GM12878 (cell line): Measurements from ENCODE around the gene MDFI. TPM values are rescaled to one million over a fixed set of nuclear protein-coding genes. Genes with fewer than 3 reads are reported as not detected.

Source experiments
- ATAC-seq: fragments of 200-7000 bp; cut with Tn5 transposase; 3 replicates; pipeline ENCODE4 v1.9.1; 2020; ENCODE audit warnings: mild to moderate bottlenecking, moderate library complexity
- BruUV-seq: library from RNA; stranded (reverse); fragments of 400-500 nt; replicated peaks from 2 replicates; lab custom pipeline; 2021; lab: Mats Ljungman, UMichigan
- CTCF ChIA-PET: fragments of 300-600 bp; sonication (Branson Sonifier 250); formaldehyde crosslinking; extraction: SDS; loops from one replicate; lab custom pipeline; 2021; ENCODE audit warnings: inconsistent platforms; lab: Yijun Ruan, JAX
- POLR2A ChIA-PET: fragments of 350-600 bp; formaldehyde crosslinking; extraction: SDS; loops from one replicate; lab custom pipeline; 2021; ENCODE audit warnings: inconsistent platforms; lab: Charles Lee
- RAD21 ChIA-PET: fragments of 300-600 bp; sonication (Branson Sonifier 250); formaldehyde crosslinking; loops from one replicate; lab custom pipeline; 2023; ENCODE audit warnings: antibody characterized with exemption; ENCODE audit not compliant: unreplicated experiment; lab: Charles Lee
- SMC1A ChIA-PET: fragments of 300-600 bp; sonication (Branson Sonifier 250); formaldehyde crosslinking; loops from one replicate; lab custom pipeline; 2023; ENCODE audit not compliant: unreplicated experiment, uncharacterized antibody; lab: Charles Lee
- DNase-seq: peaks from one replicate; pipeline ENCODE4 v3.0.0-alpha.2; 2011; ENCODE audit warnings: low read depth, low spot score
- FAIRE-seq: peaks from 3 replicates; lab custom pipeline; 2011; peaks lifted over from hg19 to GRCh38; lab: Jason Lieb, UNC
- H2AFZ ChIP-seq: 2 replicates; pipeline ENCODE4 v1.6.0; 2011; ENCODE audit warnings: low read depth, low read length, control low read depth; ENCODE audit not compliant: control insufficient read depth
- H3K27ac ChIP-seq: 2 replicates; pipeline ENCODE4 v1.5.1; 2011; ENCODE audit warnings: control low read depth; ENCODE audit not compliant: control insufficient read depth, insufficient read depth
- H3K27me3 ChIP-seq, 2 experiments: replicated peaks in 1 of 2; 2 replicates each; pipeline versions ENCODE4 v1.6.0 to v1.6.1; 2011; ENCODE audit warnings: low read length in 1 of 2; ENCODE audit not compliant: control insufficient read depth in 2 of 2, insufficient read depth in 2 of 2
- H3K36me3 ChIP-seq, 2 experiments: 2 replicates each; pipeline ENCODE4 v1.5.1; 2011; ENCODE audit warnings: low read length in 1 of 2; ENCODE audit not compliant: control insufficient read depth in 2 of 2, insufficient read depth in 2 of 2
- H3K4me1 ChIP-seq: 2 replicates; pipeline ENCODE4 v1.6.1; 2011; ENCODE audit warnings: mild to moderate bottlenecking, low read length, moderate library complexity, mixed read lengths; ENCODE audit not compliant: control insufficient read depth, insufficient read depth
- H3K4me2 ChIP-seq: 2 replicates; pipeline ENCODE4 v1.6.0; 2011; ENCODE audit warnings: control low read depth; ENCODE audit not compliant: control insufficient read depth, insufficient read depth
- H3K4me3 ChIP-seq: fragments of 200-600 bp; sonication (generic); 2 replicates; pipeline ENCODE4 v1.5.1; 2016
- H3K79me2 ChIP-seq: 2 replicates; pipeline ENCODE4 v1.6.0; 2011; ENCODE audit warnings: low read length; ENCODE audit not compliant: control insufficient read depth, insufficient read depth
- H3K9ac ChIP-seq: 2 replicates; pipeline ENCODE4 v1.8.0; 2011; ENCODE audit warnings: low read length, control low read depth, mixed read lengths; ENCODE audit not compliant: control insufficient read depth, insufficient read depth
- H3K9me3 ChIP-seq: replicated peaks from 3 replicates; pipeline ENCODE4 v1.5.1; 2011; ENCODE audit warnings: mild to moderate bottlenecking, low read length; ENCODE audit not compliant: control insufficient read depth, insufficient read depth
- H4K20me1 ChIP-seq: 2 replicates; pipeline ENCODE4 v1.6.0; 2011; ENCODE audit not compliant: control insufficient read depth, insufficient read depth
- BMI1 ChIP-seq: fragments of 450-650 bp; IDR thresholded peaks from 2 replicates; pipeline ENCODE4 v1.6.1; 2016; ENCODE audit warnings: mild to moderate bottlenecking, moderate library complexity, borderline replicate concordance
- E2F8 ChIP-seq: fragments of 450-650 bp; IDR thresholded peaks from 2 replicates; pipeline ENCODE4 v1.6.1; 2018; ENCODE audit warnings: mild to moderate bottlenecking, low read depth, moderate library complexity; ENCODE audit not compliant: partially characterized antibody
- ESRRA ChIP-seq: IDR thresholded peaks from 2 replicates; pipeline ENCODE4 v1.6.1; 2012; ENCODE audit warnings: mild to moderate bottlenecking, low read length, improper control_type of control experiment
- NKRF ChIP-seq: fragments of 450-650 bp; conservative IDR thresholded peaks from 2 replicates; pipeline ENCODE4 v1.6.1; 2017; ENCODE audit warnings: mild to moderate bottlenecking, moderate library complexity
- PAX5 ChIP-seq: IDR thresholded peaks from 2 replicates; pipeline ENCODE4 v1.6.1; 2011; ENCODE audit warnings: low read depth, low read length, borderline replicate concordance
- POLR2A ChIP-seq: IDR thresholded peaks from 2 replicates; pipeline ENCODE4 v1.6.1; 2011; ENCODE audit warnings: low read depth, mild to moderate bottlenecking, low read length
- POLR2AphosphoS2 ChIP-seq: IDR thresholded peaks from 2 replicates; pipeline ENCODE4 v1.6.1; 2011; ENCODE audit warnings: low read depth, mild to moderate bottlenecking, low read length, improper control_type of control experiment, moderate library complexity
- SMC3 ChIP-seq: IDR thresholded peaks from 2 replicates; pipeline ENCODE4 v1.6.1; 2011; ENCODE audit warnings: low read length, improper control_type of control experiment, borderline replicate concordance
- SP1 ChIP-seq: IDR thresholded peaks from one replicate; pipeline ENCODE4 v1.6.1; 2011; ENCODE audit warnings: low read depth, low read length
- STAT1 ChIP-seq: fragments of 450-650 bp; conservative IDR thresholded peaks from 2 replicates; pipeline ENCODE4 v1.6.1; 2014; ENCODE audit warnings: antibody characterized with exemption, mild to moderate bottlenecking
- TAF1 ChIP-seq: IDR thresholded peaks from 2 replicates; pipeline ENCODE4 v1.6.1; 2011; ENCODE audit warnings: mild to moderate bottlenecking, low read depth, low read length, borderline replicate concordance
- TARDBP ChIP-seq: IDR thresholded peaks from 2 replicates; pipeline ENCODE4 v1.6.1; 2016; ENCODE audit warnings: borderline replicate concordance
- WRNIP1 ChIP-seq: IDR thresholded peaks from 2 replicates; pipeline ENCODE4 v1.6.1; 2011; ENCODE audit warnings: low read depth, low read length, improper control_type of control experiment, borderline replicate concordance
- ZNF687 ChIP-seq: fragments of 450-650 bp; IDR thresholded peaks from 2 replicates; pipeline ENCODE4 v1.6.1; 2017; ENCODE audit warnings: mild to moderate bottlenecking, moderate library complexity
- WGBS: methylation state at CpG from one replicate; pipeline ENCODE4 v1.1.6; 2016; ENCODE audit warnings: low lambda C conversion rate; ENCODE audit not compliant: insufficient replicate concordance, insufficient coverage; ENCODE audit errors: missing lambda C conversion rate; 5-methylcytosine and 5-hydroxymethylcytosine counted together
- in situ Hi-C: fragments of 300-500 bp; cut with MboI; formaldehyde crosslinking; loops from 9 replicates; pipeline ENCODE4 v1.14.3; 2018; ENCODE audit warnings: mixed read lengths
- intact Hi-C: fragments of 100-400 bp; cut with micrococcal nuclease; formaldehyde crosslinking; loops from one replicate; pipeline ENCODE4 v1.14.2; 2022; ENCODE audit not compliant: unreplicated experiment
- polyA plus RNA-seq, 11 experiments: library from polyadenylated mRNA; depleted of rRNA in 4 of 11; unstranded in 6 of 11; stranded (reverse) in 5 of 11; fragments of >200 nt; fragmentation: Nextera tagmentation in 4 of 11; fragmentation: Illumina TruSeq in 1 of 11; extraction: Ambion mirVana in 4 of 11; extraction: Trizol in 1 of 11; gene quantifications; 1 replicate in 1 of 11; 2 replicates in 10 of 11; pipeline versions ENCODE4 v1.2.1 to v1.2.3, GENCODE V29; 2011 to 2016; ENCODE audit warnings: inconsistent platforms in 2 of 11, missing spikeins in 2 of 11, low read depth in 1 of 11
- total RNA-seq, 4 experiments: library from RNA; depleted of rRNA in 3 of 4; stranded (reverse); fragments of >200 nt in 3 of 4; fragmentation: Illumina TruSeq in 1 of 4; extraction: Trizol in 1 of 4; gene quantifications; 2 replicates each; pipeline versions ENCODE4 v1.2.1 to v1.2.3, GENCODE V29; 2013 to 2021

Gene MDFI
- total and polyA plus RNA-seq, 10 of the 15 experiments (the other 5 are each of a cell fraction or from before 2014, with no cell fraction given): not detected

GRCh38 chr6:41597246-41598000, 40.8 kb upstream of the MDFI start:
- Histone ChIP-seq H3K79me2 (no peaks in the 10 kb centered on the region), H4K20me1 (no peaks in the 10 kb centered on the region), H3K27ac (no peak overlapping the region), H2AFZ (no peak overlapping the region), H3K4me3 (no peak overlapping the region), H3K36me3 (peaks cover 2% of the 10 kb centered on the region in 2 experiments; a peak in 3 of 4 replicates), H3K9ac (no peak overlapping the region), H3K9me3 (no peaks in the 10 kb centered on the region), H3K4me1 (no peaks in the 10 kb centered on the region), H3K27me3 (no peaks in the 10 kb centered on the region), H3K4me2 (no peak overlapping the region)
- ChIA-PET SMC1A (interaction anchor here (2.0 kb wide), 1 partner anchor 172 kb away, joined by 7 read pairs; no protein-coding TSS in a partner anchor), POLR2A (no interaction called here), RAD21 (interaction anchor here (7.8 kb wide), 1 partner anchor 135 kb away, joined by 57 read pairs; no protein-coding TSS in a partner anchor), CTCF (interaction anchor here (0.7 to 1.5 kb wide), 4 partner anchors 84 to 177 kb away, joined by 3 to 5 read pairs (median 4); no protein-coding TSS in a partner anchor)
- in situ Hi-C loops: no loop called here
- ATAC-seq (no peak), DNase-seq (no peak), FAIRE-seq (no peak)
- BruUV-seq: no TSS peak
- 82% methylated on average over 11 of the region's 19 CpGs for whole genome bisulfite sequencing
- intact Hi-C loops: no loop called here
- TF ChIP-seq E2F8 (no peak), ESRRA (no peak), SMC3 (no peak), PAX5 (no peak), NKRF (no peak), POLR2AphosphoS2 (no peak), POLR2A (no peak), BMI1 (no peak), TAF1 (no peak), ZNF687 (no peak), TARDBP (no peak), SP1 (no peak), WRNIP1 (no peak), STAT1 (no peak)
